Keratinocyte (primary cell): ENCODE measurements around the gene BID. TPM values are rescaled to one million over a fixed set of nuclear protein-coding genes. Genes with fewer than 3 reads are reported as not detected.

ENCODE experiments used
- DNase-seq: peaks from one replicate; pipeline ENCODE4 v3.0.0-alpha.2; 2011; ENCODE audit warnings: low read depth, missing footprints, low spot score
- FAIRE-seq: peaks from 2 replicates; lab custom pipeline; 2011; peaks lifted over from hg19 to GRCh38; lab: Jason Lieb, UNC
- H2AFZ ChIP-seq: 2 replicates; pipeline ENCODE4 v1.6.0; 2012; ENCODE audit warnings: low read length, control low read depth, inconsistent platforms; ENCODE audit not compliant: control insufficient read depth
- H3K27ac ChIP-seq: 2 replicates; pipeline ENCODE4 v1.5.1; 2011; ENCODE audit warnings: low read length; ENCODE audit not compliant: control insufficient read depth, insufficient read depth
- H3K27me3 ChIP-seq: 3 replicates; pipeline ENCODE4 v1.6.0; 2011; ENCODE audit warnings: low read length; ENCODE audit not compliant: control insufficient read depth, insufficient read depth; ENCODE audit errors: extremely low read depth
- H3K36me3 ChIP-seq, 2 experiments: 2 replicates in 1 of 2; 3 replicates in 1 of 2; pipeline ENCODE4 v1.5.1; 2011; ENCODE audit warnings: low read length in 2 of 2, mild to moderate bottlenecking in 1 of 2; ENCODE audit not compliant: control insufficient read depth in 2 of 2, insufficient read depth in 2 of 2; ENCODE audit errors: extremely low read depth in 1 of 2
- H3K4me1 ChIP-seq: 3 replicates; pipeline ENCODE4 v1.5.1; 2011; ENCODE audit warnings: low read length; ENCODE audit not compliant: control insufficient read depth, insufficient read depth; ENCODE audit errors: extremely low read depth
- H3K4me2 ChIP-seq: 3 replicates; pipeline ENCODE4 v1.6.0; 2011; ENCODE audit warnings: low read depth, low read length; ENCODE audit not compliant: control insufficient read depth, insufficient read depth; ENCODE audit errors: extremely low read depth
- H3K4me3 ChIP-seq, 3 experiments: fragments of 200-600 bp in 1 of 3; sonication (generic) in 1 of 3; 2 replicates in 2 of 3; 3 replicates in 1 of 3; pipeline ENCODE4 v1.5.1; 2011 to 2016; ENCODE audit warnings: low read length in 3 of 3, mild to moderate bottlenecking in 3 of 3, control low read depth in 2 of 3, inconsistent platforms in 1 of 3, low read depth in 1 of 3, mixed read lengths in 1 of 3, mixed run types in 1 of 3, moderate library complexity in 1 of 3; ENCODE audit not compliant: control insufficient read depth in 2 of 3, insufficient read depth in 2 of 3; ENCODE audit errors: extremely low read depth in 1 of 3
- H3K79me2 ChIP-seq: 2 replicates; pipeline ENCODE4 v1.6.0; 2012; ENCODE audit warnings: low read length; ENCODE audit not compliant: control insufficient read depth, insufficient read depth
- H3K9ac ChIP-seq: 3 replicates; pipeline ENCODE4 v1.6.0; 2011; ENCODE audit warnings: low read length; ENCODE audit not compliant: control insufficient read depth, insufficient read depth; ENCODE audit errors: extremely low read depth
- H3K9me1 ChIP-seq: 3 replicates; pipeline ENCODE4 v1.6.0; 2011; ENCODE audit warnings: low read length; ENCODE audit not compliant: control insufficient read depth, insufficient read depth; ENCODE audit errors: extremely low read depth
- H3K9me3 ChIP-seq: 2 replicates; pipeline ENCODE4 v1.5.1; 2012; ENCODE audit warnings: low read depth, low read length; ENCODE audit not compliant: control insufficient read depth
- H4K20me1 ChIP-seq: 3 replicates; pipeline ENCODE4 v1.6.0; 2011; ENCODE audit warnings: low read length; ENCODE audit not compliant: control insufficient read depth, insufficient read depth; ENCODE audit errors: extremely low read depth
- CTCF ChIP-seq, 3 experiments: IDR thresholded peaks in 1 of 3; conservative IDR thresholded peaks in 1 of 3; optimal IDR thresholded peaks in 1 of 3; 2 replicates in 2 of 3; 3 replicates in 1 of 3; pipeline versions ENCODE3 to v1.5.1; 2011; ENCODE audit warnings: low read length in 3 of 3, mild to moderate bottlenecking in 3 of 3, moderate library complexity in 2 of 3, control low read depth in 1 of 3, inconsistent platforms in 1 of 3; ENCODE audit not compliant: insufficient read depth in 2 of 3; ENCODE audit errors: extremely low read depth in 1 of 3
- EZH2 ChIP-seq: IDR thresholded peaks from one replicate; pipeline ENCODE4 v1.6.1; 2012; ENCODE audit warnings: inconsistent platforms, mild to moderate bottlenecking, low read length, moderate library complexity
- dilution Hi-C: fragments of 300-500 bp; cut with MboI; formaldehyde crosslinking; loops from one replicate; pipeline ENCODE4 v1.7.0; 2020; ENCODE audit warnings: low sequenced_read_pairs; ENCODE audit not compliant: extremely low pct_ligation_motif_present
- polyA plus RNA-seq, 5 experiments: library from polyadenylated mRNA; depleted of rRNA in 3 of 5; stranded (reverse) in 3 of 5; stranded (forward) in 1 of 5; unstranded in 1 of 5; fragments of >200 nt; gene quantifications; 1 replicate in 1 of 5; 2 replicates in 3 of 5; 3 replicates in 1 of 5; pipeline versions ENCODE4 v1.2.1 to v1.2.3, GENCODE V29; 2011 to 2012; ENCODE audit warnings: missing spikeins in 2 of 5, low read depth in 1 of 5, low replicate concordance in 1 of 5

Gene BID
- polyA plus RNA-seq, 1 donor (not counting 4 experiments of a cell fraction or from before 2014, with no cell fraction given) = 46.0 TPM

GRCh38 chr22:17779286-17780115 is 5.2 kb upstream of the BID start:
- H3K4me1 ChIP-seq = peaks cover 19% of the 10 kb centered on the region
- H3K9ac ChIP-seq = no peak overlapping the region
- H3K79me2 ChIP-seq = no peaks in the 10 kb centered on the region
- no peak overlapping the region for H2AFZ ChIP-seq
- no peaks in the 10 kb centered on the region for H3K9me3 ChIP-seq
- H3K36me3 ChIP-seq = no peaks in the 10 kb centered on the region
- dilution Hi-C loops = no loop called here
- peaks cover 10% of the 10 kb centered on the region for H3K27me3 ChIP-seq
- DNase-seq (no peak), FAIRE-seq (no peak)
- H3K4me3 ChIP-seq = no peak overlapping the region
- H3K9me1 ChIP-seq = peaks cover 5% of the 10 kb centered on the region
- no peaks in the 10 kb centered on the region for H4K20me1 ChIP-seq
- no peak overlapping the region for H3K4me2 ChIP-seq
- no peak for TF ChIP-seq EZH2
- TF ChIP-seq CTCF (optimal IDR thresholded peaks at IDR 0.05 in 1 of 3, IDR thresholded peaks at IDR 0.05 in 1 of 3, conservative IDR thresholded peaks at IDR 0.05 in 1 of 3; ENCODE audit: extremely low read depth in 1 of 3, insufficient read depth in 2 of 3, low read length in 3 of 3) = no peak
- no peak overlapping the region for H3K27ac ChIP-seq

- Histone ChIP-seq H3K36me3 (no peaks in the 10 kb centered on the region), H3K4me1 (peaks cover 20% of the 10 kb centered on the region), H3K9me1 (peaks cover 5% of the 10 kb centered on the region), H3K9ac (no peak overlapping the region), H2AFZ (no peak overlapping the region), H4K20me1 (no peaks in the 10 kb centered on the region), H3K27ac (no peak overlapping the region), H3K27me3 (peaks cover 11% of the 10 kb centered on the region), H3K4me2 (no peak overlapping the region), H3K79me2 (no peaks in the 10 kb centered on the region), H3K4me3 (no peak overlapping the region), H3K9me3 (no peaks in the 10 kb centered on the region)
- TF ChIP-seq CTCF (optimal IDR thresholded peaks at IDR 0.05 in 1 of 3, IDR thresholded peaks at IDR 0.05 in 1 of 3, conservative IDR thresholded peaks at IDR 0.05 in 1 of 3; ENCODE audit: extremely low read depth in 1 of 3, insufficient read depth in 2 of 3, low read length in 3 of 3) (no peak), EZH2 (no peak)
- DNase-seq (no peak), FAIRE-seq (no peak)
- dilution Hi-C loops = no loop called here
Measured at GRCh38 chr22:17778412-17778976, 4.2 kb upstream of the BID start.
